ENCODE results near the gene NCAPH2.
"Not testable (repeated sequence)": the region's sequence is repeated elsewhere in the genome, so short reads cannot be mapped to it uniquely, and the experiment has no call there.

The NCAPH2 gene

DNA sequence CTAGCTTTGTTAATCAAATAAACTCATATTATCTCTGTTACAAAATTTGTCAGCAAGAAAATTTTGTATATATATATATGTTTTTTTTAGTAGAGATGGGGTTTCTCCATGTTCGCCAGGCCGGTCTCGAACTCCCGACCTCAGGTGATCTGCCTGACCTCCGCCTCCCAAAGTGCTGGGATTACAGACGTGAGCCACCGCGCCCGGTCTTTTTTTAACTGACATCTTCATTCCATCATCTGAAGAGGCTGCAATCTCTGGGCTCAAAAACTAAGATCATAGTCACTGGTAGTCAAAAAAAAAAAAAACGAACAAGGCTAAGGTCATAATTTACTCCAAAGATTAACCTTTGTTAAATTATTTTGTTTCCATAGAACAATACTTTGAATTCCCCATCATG lies 32.4 kb downstream of the NCAPH2 start:
- H3K36me3 ChIP-seq: no peaks in the 10 kb centered on the region
- no peaks in the 10 kb centered on the region for H3K9me3 ChIP-seq
- H3K4me3 ChIP-seq (ENCODE audit: low read depth in 1 of 2, low read length in 1 of 2): peak overlapping the region; percentile 59 to 63
- peaks cover under 1% of the 10 kb centered on the region for H3K27me3 ChIP-seq
- peaks cover 85 to 98% of the 10 kb centered on the region in 2 experiments for H3K4me1 ChIP-seq (ENCODE audit: control insufficient read depth in 1 of 2, insufficient read depth in 1 of 2, low read depth in 1 of 2, low read length in 1 of 2)
- peak overlapping the region; percentile 100 for H3K27ac ChIP-seq
- TF ChIP-seq, protein P1, sequence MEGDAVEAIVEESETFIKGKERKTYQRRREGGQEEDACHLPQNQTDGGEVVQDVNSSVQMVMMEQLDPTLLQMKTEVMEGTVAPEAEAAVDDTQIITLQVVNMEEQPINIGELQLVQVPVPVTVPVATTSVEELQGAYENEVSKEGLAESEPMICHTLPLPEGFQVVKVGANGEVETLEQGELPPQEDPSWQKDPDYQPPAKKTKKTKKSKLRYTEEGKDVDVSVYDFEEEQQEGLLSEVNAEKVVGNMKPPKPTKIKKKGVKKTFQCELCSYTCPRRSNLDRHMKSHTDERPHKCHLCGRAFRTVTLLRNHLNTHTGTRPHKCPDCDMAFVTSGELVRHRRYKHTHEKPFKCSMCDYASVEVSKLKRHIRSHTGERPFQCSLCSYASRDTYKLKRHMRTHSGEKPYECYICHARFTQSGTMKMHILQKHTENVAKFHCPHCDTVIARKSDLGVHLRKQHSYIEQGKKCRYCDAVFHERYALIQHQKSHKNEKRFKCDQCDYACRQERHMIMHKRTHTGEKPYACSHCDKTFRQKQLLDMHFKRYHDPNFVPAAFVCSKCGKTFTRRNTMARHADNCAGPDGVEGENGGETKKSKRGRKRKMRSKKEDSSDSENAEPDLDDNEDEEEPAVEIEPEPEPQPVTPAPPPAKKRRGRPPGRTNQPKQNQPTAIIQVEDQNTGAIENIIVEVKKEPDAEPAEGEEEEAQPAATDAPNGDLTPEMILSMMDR (IDR thresholded peaks at IDR 0.05): no peak

DNA sequence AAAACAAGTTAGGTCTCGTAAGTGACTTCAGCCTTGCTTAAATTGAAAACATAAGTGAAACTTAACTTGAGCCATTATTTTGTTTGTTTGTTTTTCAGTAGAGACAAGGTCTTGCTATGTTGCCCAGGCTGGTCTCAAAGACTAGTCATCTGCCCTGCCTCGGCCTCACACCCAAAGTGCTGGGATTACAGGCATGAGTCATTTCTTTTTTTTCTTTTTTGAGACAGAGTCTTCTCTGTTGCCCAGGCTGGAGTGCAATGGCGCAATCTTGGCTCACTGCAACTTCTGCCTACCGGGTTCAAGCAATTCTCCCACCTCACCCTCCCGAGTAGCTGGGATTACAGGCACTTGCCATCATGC lies 33.6 kb downstream of the NCAPH2 start:
- H3K27ac ChIP-seq: peak overlapping the region; percentile 100
- H3K9me3 ChIP-seq, H3K36me3 ChIP-seq: not testable (repeated sequence)
- peaks cover 12% of the 10 kb centered on the region for H3K27me3 ChIP-seq
- TF ChIP-seq, protein P1 (IDR thresholded peaks at IDR 0.05): peak; percentile 19
- H3K4me3 ChIP-seq (ENCODE audit: low read depth in 1 of 2, low read length in 1 of 2): peak overlapping the region; percentile 59 to 63
- peaks cover 85 to 88% of the 10 kb centered on the region in 2 experiments for H3K4me1 ChIP-seq (ENCODE audit: control insufficient read depth in 1 of 2, insufficient read depth in 1 of 2, low read depth in 1 of 2, low read length in 1 of 2)

DNA sequence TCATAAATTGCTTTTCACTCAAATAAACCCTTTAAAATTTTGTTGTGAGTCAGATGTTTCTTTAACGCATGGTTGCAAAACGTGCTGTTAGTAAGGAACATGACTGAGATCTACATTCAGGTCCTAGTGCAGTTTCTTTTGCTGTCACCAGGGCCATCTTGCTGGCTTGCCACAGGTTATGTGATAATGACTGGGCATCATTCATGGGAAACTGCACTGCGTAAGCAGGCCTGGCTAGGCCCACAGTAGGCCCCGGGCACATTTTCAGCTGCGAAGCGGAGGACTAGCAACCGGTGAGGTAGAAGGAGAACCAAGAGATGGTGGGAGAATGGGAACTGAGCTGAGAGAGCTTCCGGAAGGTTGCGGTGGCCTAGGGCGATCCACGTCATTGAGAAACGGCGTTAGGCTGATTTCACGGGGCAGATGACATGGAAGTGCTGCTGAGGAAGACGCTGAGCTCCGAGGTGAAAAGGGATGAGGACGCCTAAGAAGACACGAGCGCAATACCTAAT lies 34.4 kb downstream of the NCAPH2 start:
- peak overlapping the region; percentile 100 for H3K27ac ChIP-seq
- H3K4me1 ChIP-seq (ENCODE audit: control insufficient read depth in 1 of 2, insufficient read depth in 1 of 2, low read depth in 1 of 2, low read length in 1 of 2): peaks cover 77 to 79% of the 10 kb centered on the region in 2 experiments
- no peaks in the 10 kb centered on the region for H3K36me3 ChIP-seq

DNA sequence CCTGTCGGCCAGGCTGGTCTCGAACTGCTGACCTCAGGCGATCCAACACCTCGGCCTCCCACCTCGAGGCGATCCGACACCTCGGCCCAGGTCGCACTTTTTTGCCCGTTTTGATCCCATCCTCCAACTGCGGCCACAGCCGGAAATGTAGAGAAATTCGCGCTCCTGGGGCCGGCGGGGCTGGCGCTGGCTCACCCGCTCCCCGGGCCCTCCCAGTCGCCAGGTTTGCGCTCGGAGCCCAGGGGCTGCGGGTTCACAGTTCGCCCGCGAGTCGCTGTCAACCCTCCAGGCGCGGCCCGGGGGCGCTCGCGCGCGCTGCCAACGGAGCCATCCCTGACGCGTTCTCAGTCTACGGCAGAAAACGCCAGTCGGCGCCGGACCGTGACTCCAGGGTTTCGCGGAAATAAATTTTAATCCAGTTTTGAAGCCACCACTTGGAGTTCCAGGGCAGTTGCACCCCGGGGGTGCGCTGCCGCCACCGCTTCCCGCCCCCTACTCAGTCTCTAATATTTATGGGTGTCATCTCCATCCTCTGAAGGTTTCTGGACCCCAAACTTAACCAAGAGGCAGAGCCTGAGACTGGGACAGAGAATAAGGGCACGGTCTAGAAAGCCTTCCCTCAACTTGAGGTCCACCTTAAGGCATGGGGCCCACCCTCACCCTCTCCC lies 36.2 kb downstream of the NCAPH2 start:
- H3K9me3 ChIP-seq: no peaks in the 10 kb centered on the region
- peak overlapping the region; percentile 100 for H3K27ac ChIP-seq
- H3K27me3 ChIP-seq: peaks cover 38% of the 10 kb centered on the region
- TF ChIP-seq, protein P1 (IDR thresholded peaks at IDR 0.05): peak; percentile 90
- H3K36me3 ChIP-seq: no peaks in the 10 kb centered on the region
- H3K4me1 ChIP-seq (ENCODE audit: control insufficient read depth in 1 of 2, insufficient read depth in 1 of 2, low read depth in 1 of 2, low read length in 1 of 2): peaks cover 71 to 77% of the 10 kb centered on the region in 2 experiments
- peak overlapping the region; percentile 59 to 63 for H3K4me3 ChIP-seq (ENCODE audit: low read depth in 1 of 2, low read length in 1 of 2)

More for the DNA sequence above, 34.4 kb downstream of the NCAPH2 start:
- peak overlapping the region; percentile 59 to 63 for H3K4me3 ChIP-seq (ENCODE audit: low read depth in 1 of 2, low read length in 1 of 2)
- H3K27me3 ChIP-seq: peaks cover 20% of the 10 kb centered on the region
- H3K9me3 ChIP-seq: no peaks in the 10 kb centered on the region
- TF ChIP-seq, protein P1 (IDR thresholded peaks at IDR 0.05): peak; percentile 81

DNA sequence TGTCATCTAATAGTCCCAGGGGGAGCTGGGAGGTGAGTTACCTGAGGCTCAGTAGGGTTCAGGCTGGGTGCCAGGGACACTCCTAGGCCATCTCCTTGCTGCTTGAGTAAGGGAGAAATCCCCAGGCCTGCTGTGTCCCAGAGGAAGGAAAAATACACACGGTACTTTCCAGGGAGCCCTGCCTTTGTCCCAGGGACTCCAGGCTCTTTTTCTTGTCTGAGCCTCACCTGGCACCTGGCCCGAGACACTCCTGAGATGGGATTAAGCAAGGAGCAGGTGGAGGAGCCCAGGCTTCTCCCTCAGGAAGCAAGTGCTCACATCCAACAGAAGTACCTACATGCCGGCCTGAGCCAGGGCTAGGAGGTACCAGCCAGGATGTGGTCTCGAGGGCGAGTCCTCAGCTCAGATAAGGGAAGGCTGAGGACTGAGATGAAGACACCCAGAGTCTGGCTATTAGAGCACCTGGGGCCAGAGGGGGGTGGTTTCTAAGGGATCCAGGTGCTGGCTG lies 36.8 kb downstream of the NCAPH2 start:
- Histone ChIP-seq H3K4me3 (ENCODE audit: low read depth in 1 of 2, low read length in 1 of 2) (peak overlapping the region; percentile 59 to 63), H3K9me3 (no peaks in the 10 kb centered on the region), H3K27ac (peak overlapping the region; percentile 100), H3K36me3 (no peaks in the 10 kb centered on the region), H3K4me1 (ENCODE audit: control insufficient read depth in 1 of 2, insufficient read depth in 1 of 2, low read depth in 1 of 2, low read length in 1 of 2) (peaks cover 65 to 71% of the 10 kb centered on the region in 2 experiments), H3K27me3 (peaks cover 44% of the 10 kb centered on the region)
- TF ChIP-seq, protein P1 (IDR thresholded peaks at IDR 0.05): no peak
